ENCODE data around the gene SHC1.

SHC1 gene

DNA sequence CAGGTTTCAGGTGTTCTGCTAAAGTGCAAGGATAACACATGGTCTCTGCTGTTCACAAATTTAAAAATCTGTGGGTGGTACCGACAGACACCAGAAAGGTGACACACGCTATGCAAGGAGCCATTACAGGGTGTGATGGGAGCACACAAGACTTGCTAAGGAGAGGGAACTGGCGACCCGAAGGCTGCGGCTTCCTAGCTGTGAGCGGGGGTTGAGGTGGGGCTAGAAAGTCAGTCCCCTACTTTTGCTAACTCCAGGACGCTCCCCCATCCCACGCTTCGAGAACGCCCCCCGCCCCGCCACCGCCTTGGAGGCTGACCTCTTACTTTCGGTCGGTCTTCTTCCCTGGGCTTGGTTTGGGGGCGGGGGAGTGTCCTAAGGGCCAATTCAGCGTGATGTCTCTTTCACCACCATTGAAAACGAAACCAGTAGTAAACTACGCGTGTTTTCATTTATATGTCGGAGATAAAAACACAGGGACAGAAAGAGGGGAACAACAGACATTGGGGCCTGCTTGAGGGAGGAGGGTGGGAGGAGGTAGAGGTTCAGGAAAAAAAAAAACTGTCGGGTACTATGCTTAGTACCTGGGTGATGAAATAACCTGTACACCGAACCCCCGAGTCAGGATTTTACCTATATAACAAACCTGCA, 5.0 kb upstream of the SHC1 start:
- H4K20me1 ChIP-seq (ENCODE audit: insufficient read depth, low read length), result peaks cover 51% of the 10 kb centered on the region
- DNase-seq, result peak; percentile 49
- H3K27ac ChIP-seq (ENCODE audit: low read length), result peak overlapping the region; percentile 92
- H3K9ac ChIP-seq (ENCODE audit: low read depth, low read length), result peak overlapping the region; percentile 91
- H3K79me2 ChIP-seq (ENCODE audit: insufficient read depth, low read length), result peaks cover 77% of the 10 kb centered on the region
- H3K27me3 ChIP-seq (ENCODE audit: insufficient read depth, low read length, poor library complexity), result no peaks in the 10 kb centered on the region
- H3K9me3 ChIP-seq (ENCODE audit: insufficient read depth, low read length, severe bottlenecking), result no peaks in the 10 kb centered on the region
- no peak for ATAC-seq (ENCODE audit: insufficient read depth, low read depth)
- peaks cover 57% of the 10 kb centered on the region for H3K36me3 ChIP-seq (ENCODE audit: insufficient read depth, low read length)
- peak overlapping the region; percentile 62 for H2AFZ ChIP-seq (ENCODE audit: low read depth, low read length)
- peak overlapping the region; percentile 92 for H3K4me2 ChIP-seq (ENCODE audit: insufficient read depth, low read length)
- H3K4me3 ChIP-seq (ENCODE audit: low read depth in 1 of 2, low read length in 2 of 2), result peak overlapping the region; percentile 79 to 82
- peaks cover 62% of the 10 kb centered on the region for H3K4me1 ChIP-seq (ENCODE audit: insufficient read depth, low read length)
- TF ChIP-seq, protein P1, sequence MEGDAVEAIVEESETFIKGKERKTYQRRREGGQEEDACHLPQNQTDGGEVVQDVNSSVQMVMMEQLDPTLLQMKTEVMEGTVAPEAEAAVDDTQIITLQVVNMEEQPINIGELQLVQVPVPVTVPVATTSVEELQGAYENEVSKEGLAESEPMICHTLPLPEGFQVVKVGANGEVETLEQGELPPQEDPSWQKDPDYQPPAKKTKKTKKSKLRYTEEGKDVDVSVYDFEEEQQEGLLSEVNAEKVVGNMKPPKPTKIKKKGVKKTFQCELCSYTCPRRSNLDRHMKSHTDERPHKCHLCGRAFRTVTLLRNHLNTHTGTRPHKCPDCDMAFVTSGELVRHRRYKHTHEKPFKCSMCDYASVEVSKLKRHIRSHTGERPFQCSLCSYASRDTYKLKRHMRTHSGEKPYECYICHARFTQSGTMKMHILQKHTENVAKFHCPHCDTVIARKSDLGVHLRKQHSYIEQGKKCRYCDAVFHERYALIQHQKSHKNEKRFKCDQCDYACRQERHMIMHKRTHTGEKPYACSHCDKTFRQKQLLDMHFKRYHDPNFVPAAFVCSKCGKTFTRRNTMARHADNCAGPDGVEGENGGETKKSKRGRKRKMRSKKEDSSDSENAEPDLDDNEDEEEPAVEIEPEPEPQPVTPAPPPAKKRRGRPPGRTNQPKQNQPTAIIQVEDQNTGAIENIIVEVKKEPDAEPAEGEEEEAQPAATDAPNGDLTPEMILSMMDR (IDR thresholded peaks at IDR 0.05; ENCODE audit: borderline replicate concordance, extremely low read depth, low read length, poor library complexity, severe bottlenecking), result no peak
- no peak for TF ChIP-seq EZH2 (IDR thresholded peaks at IDR 0.05; ENCODE audit: borderline replicate concordance, low read depth, low read length, severe bottlenecking)

DNA sequence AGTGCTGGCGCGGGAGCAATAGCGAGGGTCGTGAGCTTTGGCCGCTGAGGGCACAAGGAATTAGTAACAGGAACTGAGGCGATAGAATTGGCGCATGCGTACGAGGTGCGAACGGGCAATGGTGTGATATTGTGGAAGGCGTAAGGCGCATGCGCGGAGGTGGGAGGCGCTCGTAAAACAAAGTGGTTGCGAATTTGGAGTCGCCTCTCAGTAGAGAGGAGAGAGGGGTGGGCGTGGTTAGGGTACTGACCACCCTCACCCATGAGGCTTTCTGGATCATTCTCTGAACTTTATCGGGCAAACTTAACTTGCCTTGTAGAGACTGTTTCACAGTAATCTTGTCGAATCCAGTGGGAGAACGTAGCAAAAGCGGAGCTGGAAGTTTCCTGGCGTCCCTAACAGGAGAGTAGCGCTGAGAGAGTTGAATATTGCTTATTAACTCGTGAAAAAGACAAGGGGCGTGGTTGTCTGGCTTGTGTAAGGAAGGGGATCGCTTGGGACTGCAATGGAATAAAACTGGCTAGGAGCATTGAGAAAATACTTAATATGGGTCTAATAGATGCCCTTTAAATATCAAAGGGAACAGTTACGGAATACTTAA, 4.4 kb upstream of the SHC1 start:
- peaks cover 51% of the 10 kb centered on the region for H3K36me3 ChIP-seq (ENCODE audit: insufficient read depth, low read length)
- H3K27me3 ChIP-seq (ENCODE audit: insufficient read depth, low read length, poor library complexity), result no peaks in the 10 kb centered on the region
- H3K4me1 ChIP-seq (ENCODE audit: insufficient read depth, low read length), result peaks cover 63% of the 10 kb centered on the region
- H3K4me2 ChIP-seq (ENCODE audit: insufficient read depth, low read length), result peak overlapping the region; percentile 92
- DNase-seq (peak; percentile 93), ATAC-seq (ENCODE audit: insufficient read depth, low read depth) (peak; percentile 51)
- H3K9ac ChIP-seq (ENCODE audit: low read depth, low read length), result peak overlapping the region; percentile 91
- H2AFZ ChIP-seq (ENCODE audit: low read depth, low read length), result peak overlapping the region; percentile 67
- peaks cover 84% of the 10 kb centered on the region for H3K79me2 ChIP-seq (ENCODE audit: insufficient read depth, low read length)
- H3K9me3 ChIP-seq (ENCODE audit: insufficient read depth, low read length, severe bottlenecking), result no peaks in the 10 kb centered on the region
- peak overlapping the region; percentile 92 for H3K27ac ChIP-seq (ENCODE audit: low read length)
- peak overlapping the region; percentile 79 to 82 for H3K4me3 ChIP-seq (ENCODE audit: low read depth in 1 of 2, low read length in 2 of 2)
- TF ChIP-seq EZH2 (IDR thresholded peaks at IDR 0.05; ENCODE audit: borderline replicate concordance, low read depth, low read length, severe bottlenecking), result no peak
- peaks cover 53% of the 10 kb centered on the region for H4K20me1 ChIP-seq (ENCODE audit: insufficient read depth, low read length)

DNA sequence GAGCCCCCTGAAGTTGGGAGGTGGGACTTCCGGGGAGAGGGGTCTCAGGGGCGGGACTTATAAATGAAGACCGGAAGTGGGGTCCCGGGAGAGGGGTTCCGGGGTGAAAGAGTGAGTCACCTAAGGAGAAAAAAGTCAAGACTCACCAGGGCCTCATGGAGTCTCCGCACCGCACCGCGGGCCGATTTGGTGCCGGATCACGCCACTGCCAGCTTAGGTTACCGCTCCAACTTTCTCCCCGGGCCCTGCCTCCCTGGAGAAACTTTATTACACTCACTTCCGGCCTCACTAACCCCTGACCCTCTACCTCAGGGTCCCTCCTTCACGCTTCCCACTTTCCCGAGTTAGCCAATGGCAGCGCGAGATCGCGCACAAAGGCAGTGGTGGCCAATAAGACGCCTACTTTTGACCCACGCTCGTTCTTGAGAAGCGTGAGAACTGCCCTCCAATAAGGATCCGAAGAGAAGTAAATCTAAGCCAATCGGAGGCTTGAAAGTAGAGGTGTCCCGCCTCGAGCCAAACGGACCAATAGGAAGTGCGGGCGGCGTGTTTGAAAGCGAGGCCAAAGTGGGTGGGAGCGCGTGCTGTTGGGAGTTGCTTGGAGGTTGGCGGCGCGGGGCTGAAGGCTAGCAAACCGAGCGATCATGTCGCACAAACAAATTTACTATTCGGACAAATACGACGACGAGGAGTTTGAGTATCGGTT, 3.7 kb upstream of the SHC1 start, which contains the start of gene CKS1B:
Gene CKS1B (plus strand): TSS at position 580 of the 706 bp plus-strand sequence. CDS start 65 bp downstream, at position 645.
- peak; percentile 99 for DNase-seq
- H3K4me1 ChIP-seq (ENCODE audit: insufficient read depth, low read length), result peaks cover 60% of the 10 kb centered on the region

More for the DNA sequence above, 3.7 kb upstream of the SHC1 start, which contains the start of gene CKS1B:
- peaks cover 85% of the 10 kb centered on the region for H3K79me2 ChIP-seq (ENCODE audit: insufficient read depth, low read length)
- peak within 1 kb of the TSS; percentile 92 for H3K4me2 ChIP-seq (ENCODE audit: insufficient read depth, low read length)
- H3K36me3 ChIP-seq (ENCODE audit: insufficient read depth, low read length), result peaks cover 50% of the 10 kb centered on the region
- H2AFZ ChIP-seq (ENCODE audit: low read depth, low read length), result peak within 1 kb of the TSS; percentile 88
- peaks cover 54% of the 10 kb centered on the region for H4K20me1 ChIP-seq (ENCODE audit: insufficient read depth, low read length)
- peak within 1 kb of the TSS; percentile 98 for H3K27ac ChIP-seq (ENCODE audit: low read length)
- TF ChIP-seq, protein P1 (IDR thresholded peaks at IDR 0.05; ENCODE audit: borderline replicate concordance, extremely low read depth, low read length, poor library complexity, severe bottlenecking), result no peak
- TF ChIP-seq EZH2 (IDR thresholded peaks at IDR 0.05; ENCODE audit: borderline replicate concordance, low read depth, low read length, severe bottlenecking), result no peak
- peak within 1 kb of the TSS; percentile 91 for H3K9ac ChIP-seq (ENCODE audit: low read depth, low read length)
- no peaks in the 10 kb centered on the region for H3K9me3 ChIP-seq (ENCODE audit: insufficient read depth, low read length, severe bottlenecking)
- peak within 1 kb of the TSS; percentile 79 to 93 for H3K4me3 ChIP-seq (ENCODE audit: low read depth in 1 of 2, low read length in 2 of 2)
- no peaks in the 10 kb centered on the region for H3K27me3 ChIP-seq (ENCODE audit: insufficient read depth, low read length, poor library complexity)
- ATAC-seq (ENCODE audit: insufficient read depth, low read depth), result peak; percentile 91

Measured in DND-41 (cell line).